ENCODE data around the gene GOSR2.

GRCh38 chr17:46878055-46878454 lies 44.9 kb upstream of the GOSR2 start:
- TF ChIP-seq KLF15 (CRISPR knock-in tag; IDR thresholded peaks at IDR 0.05; ENCODE audit: borderline replicate concordance): no peak
- TF ChIP-seq STAT6 (CRISPR knock-in tag; IDR thresholded peaks at IDR 0.05; ENCODE audit: borderline replicate concordance): no peak
- no peak for TF ChIP-seq ZBTB40 (IDR thresholded peaks at IDR 0.05)
- no peak for TF ChIP-seq ZBTB40 (CRISPR knock-in tag; IDR thresholded peaks at IDR 0.05)
- no peak for TF ChIP-seq CTCF (CRISPR knock-in tag; IDR thresholded peaks at IDR 0.05)
- no peak for TF ChIP-seq MTERF4 (CRISPR knock-in tag; IDR thresholded peaks at IDR 0.05)
- no peak for TF ChIP-seq TOE1 (CRISPR knock-in tag; IDR thresholded peaks at IDR 0.05)
- no peak for TF ChIP-seq POLR2AphosphoS2 (IDR thresholded peaks at IDR 0.05; ENCODE audit: low read depth, low read length)
- TF ChIP-seq EZH2 (conservative IDR thresholded peaks at IDR 0.05; ENCODE audit: low read depth, low read length): no peak
- TF ChIP-seq ZNF354B (CRISPR knock-in tag; IDR thresholded peaks at IDR 0.05): no peak
- no peak for TF ChIP-seq ZNF331 (CRISPR knock-in tag; IDR thresholded peaks at IDR 0.05)
- no peak for TF ChIP-seq POLR2A (IDR thresholded peaks at IDR 0.05; ENCODE audit: insufficient read depth in 1 of 2, low read depth in 2 of 2, low read length in 2 of 2)
- TF ChIP-seq PREB (CRISPR knock-in tag; IDR thresholded peaks at IDR 0.05): no peak
- TF ChIP-seq CBX5 (CRISPR knock-in tag; IDR thresholded peaks at IDR 0.05; ENCODE audit: borderline replicate concordance): no peak
- TF ChIP-seq IRF2 (CRISPR knock-in tag; IDR thresholded peaks at IDR 0.05): no peak

All from HepG2 (cell line).